ENCODE measurements around the gene KRT40.

KRT40 gene

DNA sequence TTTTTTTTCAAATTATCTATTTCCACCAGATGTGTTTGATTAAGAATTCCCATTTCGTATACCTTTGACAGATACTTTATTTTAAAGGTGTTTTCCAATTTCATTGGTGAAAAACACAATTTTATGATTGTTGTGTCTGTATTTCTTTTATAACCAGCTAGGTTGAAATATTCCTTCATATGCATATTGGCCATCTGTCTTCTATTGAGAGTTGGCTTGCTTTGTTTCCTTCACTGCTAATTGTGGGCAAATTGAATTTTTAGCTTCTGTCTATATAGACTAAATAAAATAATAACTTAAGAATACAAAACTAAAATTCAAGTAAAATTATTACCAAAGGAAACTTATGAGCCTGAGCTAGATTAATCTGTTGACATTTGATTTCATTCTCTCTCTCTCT is 11.0 kb upstream of the KRT40 start:
- no peak for DNase-seq

DNA sequence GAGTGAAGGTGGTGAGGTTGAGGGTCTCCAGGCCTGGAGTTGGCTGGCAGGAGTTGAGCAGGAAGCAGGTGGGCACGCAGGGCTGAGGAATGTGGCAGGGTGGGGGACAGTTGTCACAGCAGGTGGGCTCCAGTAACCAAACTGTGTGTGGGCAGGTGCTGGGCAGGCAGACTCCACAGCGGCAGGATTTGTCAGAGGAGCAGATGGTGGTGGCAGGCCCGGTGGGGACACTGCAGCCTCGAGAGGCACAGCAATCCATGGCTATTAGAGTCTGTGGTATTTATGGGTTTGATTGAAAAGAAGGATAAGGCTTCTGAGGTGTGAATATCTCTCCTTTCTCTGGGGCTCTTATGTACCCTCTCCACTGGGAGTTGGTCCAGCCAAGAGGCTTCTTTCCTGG is 9.7 kb upstream of the KRT40 start, which contains the start of gene KRTAP3-3:
TSS of gene KRTAP3-3 (minus strand) at position 326 of the 400 bp plus-strand sequence. CDS start at position 259, 67 bp downstream.
- no peak for DNase-seq

DNA sequence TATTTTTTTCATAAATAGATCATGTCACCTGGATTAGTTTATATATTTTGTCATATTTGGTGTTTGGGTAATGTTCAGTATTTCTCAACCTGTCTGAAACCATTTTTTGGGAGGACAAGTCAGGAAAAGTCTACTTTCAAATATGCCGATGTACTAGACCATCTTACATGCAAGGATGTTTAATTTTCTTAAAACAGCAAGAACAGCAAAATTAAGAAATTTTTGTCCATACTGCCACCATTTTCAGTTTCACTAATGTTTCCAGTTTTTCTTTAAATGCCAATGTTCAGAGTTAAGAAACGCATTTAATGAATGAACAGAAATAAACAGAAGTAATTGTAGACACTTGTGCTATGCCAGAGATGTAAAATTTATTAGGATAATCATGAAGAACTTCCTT is 9.0 kb upstream of the KRT40 start:
- no peak for DNase-seq

DNA sequence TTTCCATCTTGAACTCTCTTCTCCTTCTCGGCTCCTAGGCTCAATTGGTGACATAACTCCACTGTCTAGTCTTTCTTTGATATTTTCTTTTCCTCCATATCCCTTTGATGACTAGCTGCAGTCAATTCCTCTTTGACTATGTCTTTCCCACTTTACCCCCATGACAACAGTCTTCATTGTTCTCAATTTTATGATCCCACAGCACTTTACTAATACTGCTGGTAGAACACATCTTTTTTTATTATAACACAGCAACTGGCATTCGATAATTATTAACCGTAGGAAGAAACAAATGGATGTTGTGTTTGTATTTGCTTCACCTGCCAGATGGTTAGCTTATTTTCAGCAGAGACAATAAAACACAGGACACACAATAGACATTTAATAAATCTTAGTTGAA is 8.5 kb upstream of the KRT40 start:
- no peak for DNase-seq

DNA sequence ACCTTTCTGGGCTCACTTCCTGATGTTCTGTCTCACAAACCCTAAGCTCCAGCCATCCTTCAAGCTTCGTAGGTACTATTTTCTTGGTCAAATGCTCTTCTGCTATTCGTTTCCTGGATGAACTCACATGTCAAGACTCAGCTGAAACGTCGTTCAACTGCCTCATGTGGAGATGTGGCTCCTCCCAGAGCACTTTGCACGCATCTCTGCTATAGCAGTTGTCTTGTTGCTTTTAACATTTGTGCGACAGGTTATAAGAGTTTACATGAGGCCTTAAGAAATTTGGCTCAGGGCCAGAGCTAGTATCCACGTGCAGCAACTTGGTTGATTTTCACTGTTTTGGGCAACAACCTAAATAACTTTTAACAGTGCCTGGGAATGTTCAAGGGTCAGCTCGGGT is 2.8 kb upstream of the KRT40 start:
- DNase-seq = no peak

DNA sequence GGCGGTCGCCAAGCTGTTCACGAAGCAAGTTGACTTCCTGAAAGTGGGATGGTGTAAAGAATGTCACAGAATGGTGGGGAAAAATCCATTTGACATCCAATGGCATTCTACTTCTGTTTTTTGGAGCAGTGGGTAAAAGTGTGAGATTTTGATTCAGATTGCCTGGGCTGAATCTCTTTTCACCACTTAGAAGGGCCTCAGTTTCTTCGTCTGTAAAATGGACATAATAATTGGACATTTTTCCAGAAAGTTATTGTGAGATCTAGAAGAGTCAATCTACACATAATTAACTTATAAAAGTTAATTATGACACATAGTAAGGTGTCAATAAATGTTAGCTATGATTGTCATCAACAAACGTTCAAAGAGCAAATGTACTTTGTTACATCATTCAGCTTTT is 3.0 kb downstream of the KRT40 start:
- DNase-seq = no peak

DNA sequence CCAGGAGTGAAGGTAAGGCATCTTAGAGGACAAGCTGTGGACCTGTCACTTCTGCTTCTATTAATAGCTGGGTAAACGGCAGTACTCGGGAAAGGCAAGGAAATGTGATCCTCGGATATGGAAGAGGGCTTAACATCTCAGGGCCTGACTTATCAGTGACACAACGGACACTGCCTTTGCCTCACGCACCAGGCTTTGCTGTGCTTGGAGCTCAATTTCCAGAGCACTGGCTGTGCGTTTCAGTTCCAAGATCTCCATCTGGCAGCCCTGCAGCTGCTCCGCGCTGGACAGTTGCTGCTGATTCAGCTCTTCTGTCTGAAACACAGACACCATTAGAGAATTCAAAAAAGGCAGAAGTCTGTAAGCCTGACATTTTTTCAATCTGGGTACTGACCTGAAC is 3.5 kb downstream of the KRT40 start:
- DNase-seq = no peak

DNA sequence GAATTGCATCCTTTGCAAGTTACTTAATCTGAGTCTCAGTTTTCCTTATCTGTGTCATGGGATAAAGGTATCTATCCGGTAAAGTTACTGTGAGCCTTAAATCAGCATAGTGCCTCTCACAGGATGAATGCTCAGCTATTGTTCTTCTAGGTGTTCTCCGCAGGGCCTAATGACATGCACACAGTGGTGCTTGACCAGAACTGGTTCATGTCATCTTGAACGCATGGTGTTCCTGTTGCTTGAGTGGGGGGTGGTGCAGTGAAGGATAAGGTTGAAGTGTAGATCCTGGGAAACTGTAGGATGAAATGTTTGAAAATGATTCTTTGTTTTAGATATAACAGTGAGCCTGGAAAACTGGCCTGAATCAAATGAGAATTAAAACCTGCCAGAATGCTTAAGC is 4.0 kb downstream of the KRT40 start:
- DNase-seq = no peak

DNA sequence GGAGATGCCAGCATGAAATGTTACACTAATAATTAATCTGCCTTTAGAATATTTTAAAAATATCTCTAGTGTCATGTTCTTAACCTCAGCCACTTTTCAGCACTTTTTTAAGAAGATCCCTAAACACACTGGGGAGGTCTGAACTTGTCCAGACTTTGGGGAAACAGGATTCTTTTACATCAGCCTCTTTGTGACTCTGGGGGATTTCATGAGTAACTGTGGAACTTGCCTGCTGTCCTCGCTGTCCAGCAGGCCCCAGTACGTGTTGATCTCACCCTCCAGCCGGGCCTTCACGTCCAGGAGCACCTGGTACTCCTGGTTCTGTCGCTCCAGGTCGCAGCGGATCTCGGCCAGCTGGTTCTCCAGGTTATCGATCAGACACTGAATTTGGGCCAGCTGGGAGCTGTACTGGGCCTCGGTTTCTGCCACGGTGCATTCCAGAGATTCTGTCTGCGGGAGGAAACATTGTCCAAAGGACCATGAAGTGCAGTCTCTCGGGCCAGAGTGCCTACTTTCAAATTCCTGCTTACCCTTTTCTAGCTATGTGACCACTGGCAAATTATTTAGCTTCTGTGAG is 5.5 kb downstream of the KRT40 start:
- DNase-seq = no peak

DNA sequence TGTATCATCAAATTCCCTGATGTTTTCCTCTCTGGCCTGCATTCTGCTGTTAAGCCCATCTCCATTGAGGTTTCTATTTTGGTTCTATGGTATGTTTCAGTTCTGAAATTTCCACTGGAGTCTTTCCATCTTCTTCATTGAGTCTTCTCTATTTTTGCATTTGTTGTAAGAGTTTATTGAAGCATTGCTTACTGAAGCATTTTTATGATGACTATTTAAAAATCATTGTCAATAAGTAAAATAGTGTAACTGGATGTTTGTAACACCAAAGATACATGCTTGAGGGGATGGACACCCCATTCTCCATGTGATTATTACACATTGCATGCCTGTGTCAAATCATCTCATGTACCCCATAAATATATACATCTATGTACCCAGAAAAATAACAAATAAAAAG is 8.6 kb downstream of the KRT40 start:
- no peak for DNase-seq

DNA sequence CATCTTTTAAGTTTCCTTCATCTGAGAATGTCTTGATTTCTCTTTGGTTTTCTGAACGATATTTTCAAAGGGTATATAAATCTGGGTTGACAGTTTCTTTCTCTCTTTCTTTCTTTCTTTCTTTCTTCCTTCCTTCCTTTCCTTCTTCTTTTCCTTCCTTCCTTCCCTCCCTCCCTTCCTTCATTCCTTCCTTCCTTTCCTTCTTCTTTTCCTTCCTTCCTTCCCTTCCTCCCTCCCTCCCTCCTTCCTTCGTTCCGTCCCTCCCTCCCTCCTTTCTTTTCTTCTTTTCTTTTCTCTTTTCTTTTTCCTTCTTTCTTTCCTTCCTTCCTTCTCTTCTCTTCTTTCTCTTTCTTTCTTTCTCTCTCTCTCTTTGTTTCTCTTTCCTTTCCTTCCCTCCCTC is 9.8 kb downstream of the KRT40 start:
- no peak for DNase-seq

DNA sequence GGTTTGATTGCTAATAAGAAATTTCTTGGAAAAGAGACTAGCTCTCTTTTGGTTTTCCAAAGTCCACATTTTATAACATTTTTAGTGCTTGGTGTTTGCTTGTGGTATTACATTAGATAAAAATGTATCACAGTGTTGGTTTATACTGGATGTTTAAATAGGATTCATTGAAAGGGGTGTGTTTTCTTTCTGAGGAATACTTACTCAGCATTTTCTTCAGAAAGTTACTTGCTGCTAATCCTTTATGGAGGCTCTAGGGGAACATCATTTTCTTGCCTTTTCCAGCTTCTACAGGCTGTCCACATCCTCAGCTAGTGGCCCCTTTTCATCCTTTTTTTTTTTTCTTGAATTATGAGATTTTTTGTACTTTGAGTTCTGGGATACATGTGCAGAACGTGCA is 16.5 kb downstream of the KRT40 start:
- DNase-seq = no peak

DNA sequence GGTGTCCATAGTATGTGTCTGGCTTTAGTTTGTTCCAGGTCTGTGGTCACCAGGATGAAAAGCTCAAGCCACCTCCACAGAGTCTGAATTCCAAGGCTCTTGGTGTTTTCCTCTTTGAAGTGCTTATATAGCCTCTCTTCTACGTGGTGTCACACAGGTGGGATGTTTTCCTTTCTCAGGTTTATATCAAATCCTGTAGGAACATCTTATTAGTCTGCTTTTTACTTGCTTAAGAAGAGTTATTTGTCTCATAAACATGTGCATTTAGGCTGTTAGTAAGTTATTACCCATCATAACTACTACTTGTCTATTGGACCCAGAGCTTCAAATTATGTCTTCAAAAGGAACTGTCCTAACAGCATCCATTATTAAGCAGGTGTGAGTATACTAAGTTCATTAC is 17.3 kb downstream of the KRT40 start, which contains the start of gene KRT39:
TSS of gene KRT39 (minus strand) at position 101 of the 400 bp plus-strand sequence. CDS start at position 9, 92 bp downstream.
- DNase-seq = no peak

DNA sequence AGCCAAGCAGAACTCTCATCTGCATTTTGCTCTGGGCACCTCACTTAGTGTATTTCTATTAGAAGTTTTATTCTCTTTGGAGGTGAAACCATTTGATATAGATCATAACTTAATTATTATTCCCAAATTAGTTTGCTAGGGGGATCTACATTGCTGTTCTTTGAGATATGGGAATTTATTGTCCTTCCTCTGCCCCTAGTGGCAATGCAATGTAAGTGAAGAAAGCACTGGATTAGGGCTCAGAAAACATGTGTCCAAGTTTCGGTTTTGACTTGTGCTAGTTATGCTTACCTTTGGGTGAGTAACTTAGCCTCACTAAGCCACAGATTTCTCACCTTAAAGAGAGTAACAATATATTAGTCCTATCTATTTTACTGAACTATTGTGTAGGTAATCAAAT is 20.3 kb downstream of the KRT40 start:
- no peak for DNase-seq

DNA sequence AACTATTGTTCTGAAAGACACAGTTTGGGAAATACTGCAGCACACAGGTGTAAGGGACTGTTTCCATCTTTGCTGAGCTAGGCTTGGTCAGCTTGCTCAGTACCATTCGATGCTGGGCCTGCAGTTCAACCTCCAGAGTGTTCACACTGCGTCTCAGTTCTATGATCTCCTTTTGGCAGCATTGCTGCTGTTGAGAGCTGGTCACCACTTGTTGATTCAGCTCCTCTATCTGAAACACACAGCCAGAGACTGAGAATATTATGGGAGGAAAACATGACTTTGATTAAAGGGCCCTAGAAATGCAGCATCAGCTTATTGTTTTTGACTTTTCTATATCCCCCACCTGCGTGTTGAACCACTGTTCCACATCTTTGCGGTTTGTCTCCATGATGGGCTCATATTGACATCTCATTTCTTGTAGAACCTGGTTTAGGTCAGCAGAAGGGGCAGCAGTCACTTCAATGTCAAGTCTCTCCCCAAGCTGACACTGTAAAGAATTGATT is 22.0 kb downstream of the KRT40 start:
- DNase-seq = no peak

DNA sequence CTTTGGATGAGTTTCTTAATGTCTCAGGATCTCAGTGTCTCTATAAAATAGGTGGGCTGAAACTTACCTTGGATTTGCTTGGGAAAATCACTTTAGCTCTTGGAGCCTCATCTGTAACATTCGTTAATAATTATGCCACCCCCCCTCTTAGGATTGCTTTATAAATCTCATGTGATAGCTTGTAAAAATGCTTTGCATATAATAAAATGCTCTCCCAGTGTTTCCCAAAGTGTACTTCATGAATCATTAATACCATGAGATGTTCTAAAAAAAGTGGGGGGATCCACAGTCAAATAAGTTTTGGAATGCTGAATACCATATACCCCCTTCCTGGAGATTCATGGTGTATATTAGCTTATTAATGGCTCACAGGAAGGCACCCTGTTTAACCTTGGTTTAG is 22.5 kb downstream of the KRT40 start:
- no peak for DNase-seq

DNA sequence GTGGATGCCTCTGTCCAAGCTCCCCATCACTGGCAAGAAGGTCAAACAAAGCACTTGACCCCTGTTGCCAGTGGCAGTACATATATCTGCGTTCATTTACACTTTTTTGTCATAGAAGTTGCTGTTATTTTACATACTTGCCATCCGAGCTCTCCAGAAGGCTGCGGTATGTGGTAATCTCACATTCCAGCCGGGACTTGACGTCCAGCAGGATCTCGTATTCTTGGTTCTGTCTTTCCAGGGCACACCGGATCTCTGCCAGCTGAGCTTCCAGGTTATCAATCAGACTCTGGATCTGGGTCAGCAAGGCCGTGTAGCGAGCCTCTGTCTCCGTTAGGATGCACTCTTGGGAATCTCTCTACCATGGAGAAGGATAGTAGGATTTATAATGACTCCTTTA is 24.0 kb downstream of the KRT40 start:
- DNase-seq = no peak

DNA sequence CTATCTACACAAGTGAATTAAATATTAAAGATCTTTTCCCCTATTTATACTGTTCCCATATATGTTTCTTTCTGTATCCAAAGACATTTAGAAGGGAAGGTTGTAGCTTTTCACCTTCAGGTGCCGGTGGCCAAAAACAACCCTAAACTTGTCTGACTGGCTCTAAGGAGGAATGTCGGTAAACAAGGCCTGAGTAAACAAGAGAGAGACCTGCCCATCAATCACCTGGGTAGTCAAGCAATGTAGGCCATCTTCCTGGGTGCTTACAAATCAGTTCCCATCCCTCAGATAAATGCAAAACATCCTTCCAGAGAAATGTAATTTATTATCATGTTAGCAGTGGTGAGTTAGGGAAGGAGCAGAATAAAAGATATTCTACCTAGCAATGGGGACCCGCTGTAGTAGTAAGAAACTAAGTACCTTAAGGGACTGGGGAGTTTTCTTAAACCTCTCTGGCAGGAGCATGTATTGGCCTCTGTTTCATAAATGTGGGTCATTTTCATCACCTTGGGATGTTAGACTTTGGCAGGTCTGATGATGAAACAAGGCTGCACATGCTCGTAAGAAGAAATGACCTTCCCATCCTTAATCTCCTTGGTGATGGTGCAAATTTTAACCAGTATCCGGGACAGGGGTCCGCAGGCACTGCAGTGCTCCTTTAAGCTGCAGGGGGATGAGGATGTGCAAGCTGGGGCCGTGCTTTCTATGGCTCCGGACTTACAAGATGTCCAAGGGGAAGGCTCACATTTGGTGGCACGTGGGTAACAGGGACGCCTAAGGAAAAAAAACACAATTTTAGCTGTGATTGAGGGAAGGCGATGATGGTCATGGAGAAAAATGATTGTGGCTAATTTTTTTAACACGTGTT is 25.8 kb downstream of the KRT40 start:
- DNase-seq = peak; percentile 59

DNA sequence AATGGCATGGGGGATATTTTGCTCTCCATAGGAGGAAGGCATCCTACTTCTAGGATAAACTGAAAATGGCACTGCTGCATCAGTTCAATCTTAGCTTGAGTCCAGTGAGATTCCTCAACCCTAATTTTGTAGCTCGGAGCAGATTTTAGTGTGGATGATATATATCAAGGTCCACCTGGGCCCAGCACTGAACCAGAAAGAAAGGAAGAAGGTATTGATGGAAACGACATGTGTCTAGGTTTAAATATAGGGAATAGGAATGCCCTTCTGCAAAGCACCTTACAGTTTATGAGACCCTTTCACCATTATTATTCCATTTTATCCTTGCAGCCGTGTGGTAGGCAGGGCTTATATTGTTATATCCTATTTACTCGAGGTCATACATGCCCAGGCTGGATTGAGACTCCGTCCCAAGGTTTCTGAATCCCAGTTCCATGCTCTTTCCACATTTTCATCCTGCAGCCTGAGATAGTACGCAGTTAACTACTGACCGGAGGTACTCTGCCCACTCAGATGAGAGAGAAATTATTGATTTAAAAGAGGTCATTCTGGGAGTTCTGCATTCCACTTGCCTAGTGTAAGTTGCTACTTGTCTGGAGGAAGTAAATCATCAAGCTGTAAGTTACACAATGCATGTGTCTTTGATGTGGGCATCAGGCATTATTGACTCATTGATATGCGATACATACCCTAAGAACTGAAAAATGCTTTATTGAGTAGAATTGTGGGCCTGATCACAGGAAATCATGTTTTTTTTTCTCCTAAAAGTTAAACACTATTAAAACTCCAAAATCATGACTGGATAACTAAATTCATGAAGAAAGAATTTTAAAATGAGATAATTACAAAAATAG is 27.5 kb downstream of the KRT40 start:
- peak; percentile 54 for DNase-seq

DNA sequence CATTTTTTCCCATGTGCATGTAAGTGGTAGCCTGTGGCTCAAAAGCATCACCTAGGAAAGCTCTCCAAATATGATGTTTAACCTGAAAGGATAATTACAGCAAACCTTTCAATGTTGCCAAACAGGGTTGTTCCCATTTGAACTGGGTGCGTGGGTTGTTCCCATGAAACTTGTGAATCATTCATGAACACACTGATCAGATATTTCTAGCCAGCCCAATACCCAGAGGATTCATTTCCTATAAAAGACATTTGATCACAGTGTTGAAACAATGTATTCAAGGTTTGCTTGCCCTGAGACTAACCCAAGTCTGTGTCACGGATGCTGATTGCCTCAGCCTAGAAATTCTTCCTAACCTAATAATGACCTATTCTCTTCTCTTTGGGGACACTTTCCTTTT is 30.2 kb downstream of the KRT40 start:
- no peak for DNase-seq

DNA sequence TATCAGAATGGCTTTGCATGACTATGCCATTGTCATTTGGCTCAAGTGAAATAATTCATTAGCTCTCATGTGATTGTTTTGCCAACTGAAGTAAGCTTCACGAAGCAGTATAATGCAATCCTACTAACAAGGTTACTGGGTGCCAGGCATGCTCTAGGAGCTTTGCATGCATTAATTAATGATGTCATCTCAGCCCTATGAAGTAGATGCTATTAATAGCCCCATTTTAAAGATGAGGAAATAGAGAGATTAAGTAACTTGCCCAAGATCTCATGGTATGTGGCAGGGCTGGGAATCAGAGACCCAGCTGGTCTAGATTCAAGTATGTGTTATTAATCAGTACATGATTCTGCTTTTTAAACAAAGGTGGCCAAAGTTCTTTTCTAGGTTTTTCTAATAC is 31.5 kb downstream of the KRT40 start:
- DNase-seq = no peak

DNA sequence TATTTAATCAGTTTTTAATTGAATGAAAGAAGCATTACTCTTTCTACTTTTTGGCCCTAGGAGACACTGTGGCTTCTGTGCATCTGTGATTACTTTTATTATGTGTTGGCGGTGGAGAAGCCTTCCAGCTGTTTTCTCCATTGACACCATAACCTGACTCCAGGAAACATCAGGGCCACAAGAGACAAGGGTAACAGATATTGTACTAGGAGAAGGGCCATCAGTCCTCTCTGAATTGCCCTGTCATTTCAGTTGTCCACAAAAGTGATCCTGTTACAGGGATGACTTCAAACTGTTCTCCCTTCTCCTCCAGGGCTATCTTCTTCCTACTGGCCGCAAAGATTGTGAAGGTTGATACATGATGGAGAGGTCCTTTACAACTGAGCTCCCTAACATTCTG is 32.0 kb downstream of the KRT40 start:
- DNase-seq = no peak

DNA sequence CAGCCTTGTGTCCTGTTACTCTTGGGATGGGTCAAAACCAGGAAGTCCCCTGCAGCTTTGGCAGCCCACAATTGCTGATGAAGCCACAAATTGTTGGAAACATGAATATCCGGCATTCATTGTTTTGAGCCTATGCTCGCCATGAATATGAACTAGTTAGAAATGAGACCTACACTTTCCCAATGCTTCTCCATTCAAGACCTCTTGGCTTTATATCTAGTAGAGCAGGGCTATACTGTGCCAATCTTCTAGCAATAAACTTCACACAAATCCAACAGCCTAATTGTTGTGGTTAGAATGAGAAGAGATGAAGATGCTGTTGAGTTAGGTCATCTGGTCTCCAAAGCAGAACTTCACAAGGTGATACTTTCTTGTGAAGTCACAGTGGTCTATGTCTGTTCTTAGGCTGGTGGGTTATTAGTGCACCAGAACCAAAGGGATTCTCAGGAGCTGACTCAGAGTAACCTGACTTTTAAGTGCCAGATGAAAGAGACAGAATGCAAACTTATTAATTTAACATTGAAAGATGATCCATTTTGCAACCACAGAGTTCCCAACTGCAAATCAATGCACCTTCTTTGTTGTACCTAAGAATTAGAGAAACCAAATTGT is 33.0 kb downstream of the KRT40 start:
- DNase-seq = no peak

Measured in NCI-H510A (cell line).